Smooth muscle cell (in vitro differentiated cells): ENCODE data around the gene C1QTNF1. TPM values are rescaled to one million over a fixed set of nuclear protein-coding genes. Genes with fewer than 3 reads are reported as not detected.

Source experiments
- DNase-seq: peaks from one replicate; lab custom pipeline; 2025; ENCODE audit not compliant: unreplicated experiment; lab: John Stamatoyannopoulos, UW
- H2AFZ ChIP-seq: fragments of 200-600 bp; sonication (generic); 2 replicates; pipeline ENCODE4 v1.6.0; 2016; ENCODE audit warnings: antibody characterized with exemption, low read depth, mild to moderate bottlenecking
- H3F3A ChIP-seq: fragments of 200-600 bp; sonication (generic); 2 replicates; pipeline ENCODE4 v1.6.0; 2017; ENCODE audit warnings: antibody characterized with exemption, low read depth
- H3K27ac ChIP-seq: fragments of 200-600 bp; sonication (generic); 2 replicates; pipeline ENCODE4 v1.5.1; 2016; ENCODE audit warnings: low read depth, mild to moderate bottlenecking
- H3K27me3 ChIP-seq: fragments of 200-600 bp; sonication (generic); 2 replicates; pipeline ENCODE4 v1.6.1; 2016; ENCODE audit warnings: low read depth, mild to moderate bottlenecking
- H3K36me3 ChIP-seq: fragments of 200-600 bp; sonication (generic); 2 replicates; pipeline ENCODE4 v1.5.1; 2016; ENCODE audit warnings: low read depth
- H3K4me1 ChIP-seq: fragments of 200-600 bp; sonication (generic); 2 replicates; pipeline ENCODE4 v1.5.1; 2016; ENCODE audit warnings: low read depth
- H3K4me2 ChIP-seq: fragments of 200-600 bp; sonication (generic); 2 replicates; pipeline ENCODE4 v1.6.0; 2016; ENCODE audit warnings: mild to moderate bottlenecking
- H3K4me3 ChIP-seq: fragments of 200-600 bp; sonication (generic); 2 replicates; pipeline ENCODE4 v1.5.1; 2016; ENCODE audit warnings: mild to moderate bottlenecking
- H3K79me2 ChIP-seq: fragments of 200-600 bp; sonication (generic); 2 replicates; pipeline ENCODE4 v1.6.0; 2016; ENCODE audit warnings: low read depth, mild to moderate bottlenecking
- H3K9ac ChIP-seq: fragments of 200-600 bp; sonication (generic); 2 replicates; pipeline ENCODE4 v1.6.0; 2016; ENCODE audit warnings: low read depth
- H3K9me3 ChIP-seq: fragments of 200-600 bp; sonication (generic); replicated peaks from 2 replicates; pipeline ENCODE4 v1.5.1; 2016; ENCODE audit warnings: low read depth
- H4K20me1 ChIP-seq: fragments of 200-600 bp; sonication (generic); 2 replicates; pipeline ENCODE4 v1.6.0; 2016; ENCODE audit warnings: low read depth
- CTCF ChIP-seq: fragments of 200-600 bp; sonication (generic); IDR thresholded peaks from 2 replicates; pipeline ENCODE4 v1.5.1; 2017; ENCODE audit warnings: borderline replicate concordance, mild to moderate bottlenecking, antibody characterized with exemption; ENCODE audit not compliant: insufficient read depth, poor library complexity, severe bottlenecking
- WGBS: methylation state at CpG from one replicate; pipeline ENCODE4 v1.1.7; 2016; ENCODE audit warnings: low lambda C conversion rate; 5-methylcytosine and 5-hydroxymethylcytosine counted together
- polyA plus RNA-seq: library from polyadenylated mRNA; unstranded; fragments of >200 nt; fragmentation: Nextera tagmentation; extraction: Ambion mirVana; gene quantifications from 2 replicates; pipeline ENCODE4 v1.2.1, GENCODE V29; 2016
- total RNA-seq: library from RNA; depleted of rRNA; stranded (reverse); fragments of >200 nt; gene quantifications from 2 replicates; pipeline ENCODE4 v1.2.3, GENCODE V29; 2014

Gene C1QTNF1
- total and polyA plus RNA-seq, 2 experiments from 2014 or later = 5.7 to 9.4 TPM

GRCh38 chr17:79055197-79055596 lies 31.2 kb downstream of the C1QTNF1 start:
- Histone ChIP-seq H3F3A (no peaks in the 10 kb centered on the region), H3K27me3 (no peaks in the 10 kb centered on the region), H2AFZ (no peak overlapping the region), H3K4me3 (no peak overlapping the region), H4K20me1 (no peaks in the 10 kb centered on the region), H3K36me3 (no peaks in the 10 kb centered on the region), H3K79me2 (no peaks in the 10 kb centered on the region), H3K9me3 (peaks cover 7% of the 10 kb centered on the region), H3K4me1 (no peaks in the 10 kb centered on the region), H3K27ac (no peak overlapping the region), H3K9ac (no peak overlapping the region), H3K4me2 (no peak overlapping the region)
- DNase-seq = no peak
- 89% methylated on average over 5 of the region's 5 CpGs for WGBS
- no peak for TF ChIP-seq CTCF

- no peaks in the 10 kb centered on the region for H3K79me2 ChIP-seq
- H3K4me2 ChIP-seq = no peak overlapping the region
- WGBS = 89% methylated on average over 10 of the region's 10 CpGs
- H3K36me3 ChIP-seq = no peaks in the 10 kb centered on the region
- TF ChIP-seq CTCF = no peak
- no peaks in the 10 kb centered on the region for H3K4me1 ChIP-seq
- no peak overlapping the region for H2AFZ ChIP-seq
- no peaks in the 10 kb centered on the region for H3F3A ChIP-seq
- H3K27me3 ChIP-seq = no peaks in the 10 kb centered on the region
- no peak for DNase-seq
- H3K9me3 ChIP-seq = peaks cover 7% of the 10 kb centered on the region
- no peak overlapping the region for H3K4me3 ChIP-seq
- H3K9ac ChIP-seq = no peak overlapping the region
- no peak overlapping the region for H3K27ac ChIP-seq
- H4K20me1 ChIP-seq = no peaks in the 10 kb centered on the region
These were observed 33.9 kb downstream of the C1QTNF1 start for GRCh38 chr17:79057737-79058385.

GRCh38 chr17:79062691-79063090 lies 38.7 kb downstream of the C1QTNF1 start:
- H4K20me1 ChIP-seq = no peaks in the 10 kb centered on the region
- no peak for DNase-seq
- 80% methylated on average over 7 of the region's 7 CpGs for WGBS

More at GRCh38 chr17:79062691-79063090, 38.7 kb downstream of the C1QTNF1 start:
- TF ChIP-seq CTCF = no peak
- no peaks in the 10 kb centered on the region for H3K79me2 ChIP-seq
- H3K36me3 ChIP-seq = no peaks in the 10 kb centered on the region
- H3K4me3 ChIP-seq = no peak overlapping the region
- H3F3A ChIP-seq = no peaks in the 10 kb centered on the region
- H3K4me2 ChIP-seq = no peak overlapping the region
- no peaks in the 10 kb centered on the region for H3K27me3 ChIP-seq
- H2AFZ ChIP-seq = no peak overlapping the region
- H3K9me3 ChIP-seq = no peaks in the 10 kb centered on the region
- H3K27ac ChIP-seq = no peak overlapping the region
- no peaks in the 10 kb centered on the region for H3K4me1 ChIP-seq
- no peak overlapping the region for H3K9ac ChIP-seq
